Heart right ventricle (tissue), 16 donors: ENCODE results near the gene FAHD1. TPM values are rescaled to one million over a fixed set of nuclear protein-coding genes. Genes with fewer than 3 reads are reported as not detected.

Experiments used
- ATAC-seq, 8 donors: fragments of 200-7000 bp; cut with Tn5 transposase; one replicate each; pipeline ENCODE4 v1.9.1; 2020; ENCODE audit warnings: mild to moderate bottlenecking in 8 of 8, moderate library complexity in 8 of 8, moderate number of reproducible peaks in 1 of 8
- DNase-seq, 2 donors: peaks; one replicate each; pipeline ENCODE4 v3.0.0-alpha.2; 2020
- H3K27ac ChIP-seq, 10 donors: fragments of 200-600 bp; sonication (generic) in 2 of 10; one replicate each; pipeline versions ENCODE4 v1.5.0 to v1.8.0; 2020 to 2022; ENCODE audit warnings: mild to moderate bottlenecking in 3 of 10
- H3K27me3 ChIP-seq, 7 donors: fragments of 200-600 bp; one replicate each; pipeline ENCODE4 v1.8.0; 2021 to 2022; ENCODE audit warnings: mild to moderate bottlenecking in 2 of 7
- H3K36me3 ChIP-seq, 9 donors: fragments of 200-600 bp; sonication (generic) in 1 of 9; one replicate each; pipeline versions ENCODE4 v1.5.0 to v1.8.0; 2020 to 2022; ENCODE audit warnings: mild to moderate bottlenecking in 2 of 9
- H3K4me1 ChIP-seq, 9 donors: fragments of 200-600 bp; sonication (generic) in 1 of 9; one replicate each; pipeline versions ENCODE4 v1.5.0 to v1.8.0; 2020 to 2022; ENCODE audit warnings: mild to moderate bottlenecking in 4 of 9
- H3K4me3 ChIP-seq, 10 donors: fragments of 200-600 bp; sonication (generic) in 2 of 10; one replicate each; pipeline versions ENCODE4 v1.5.0 to v1.8.0; 2020 to 2022; ENCODE audit warnings: mild to moderate bottlenecking in 7 of 10, moderate library complexity in 2 of 10
- H3K9me3 ChIP-seq, 11 donors: fragments of 200-600 bp in 10 of 11; sonication (generic) in 2 of 11; one replicate each; pipeline versions ENCODE4 v1.5.0 to v1.8.0; 2013 to 2022; ENCODE audit warnings: mild to moderate bottlenecking in 2 of 11, control low read depth in 1 of 11, moderate library complexity in 1 of 11
- CTCF ChIP-seq, 9 donors: fragments of 200-600 bp; sonication (generic) in 2 of 9; IDR thresholded peaks; one replicate each; pipeline versions ENCODE4 v1.5.0 to v1.8.0; 2021 to 2022; ENCODE audit warnings: antibody characterized with exemption in 9 of 9, mild to moderate bottlenecking in 5 of 9, moderate library complexity in 1 of 9
- WGBS, 2 donors: extraction: QIAGEN DNeasy Blood & Tissue Kit; methylation state at CpG; one replicate each; pipeline ENCODE4 v1.1.7; 2013; ENCODE audit warnings: inconsistent platforms in 1 of 2; 5-methylcytosine and 5-hydroxymethylcytosine counted together
- intact Hi-C, 10 donors: fragments of 100-400 bp; cut with DNase I; formaldehyde crosslinking; loops; one replicate each; pipeline versions ENCODE4 v1.11.1 to v1.14.2; 2022
- polyA plus RNA-seq, 2 donors: library from polyadenylated mRNA; stranded (reverse); fragments of 200-250 nt; gene quantifications; one replicate each; pipeline ENCODE4 v1.2.3, GENCODE V29; 2013
- total RNA-seq, 10 donors: library from RNA; stranded (reverse); fragmentation: NEBNext Ultra II Directional in 3 of 10; extraction: Animal tissue kit (Norgen Biotek cat#: 25700) in 3 of 10; gene quantifications; one replicate each; pipeline versions ENCODE4 v1.2.1 to v1.2.4, GENCODE V29; 2021 to 2023
- donor health status: Arrhythmogenic right ventricular cardiomyopathy.
- donor health status: ischemic (EF 13 %, LVEDD 7.1; RV severe dilation, severe dysfunction).
- donor health status: healthy with polysubstance abuse.
- donor health status: DM: no; HTN: yes; CAD: no.
- donor health status: DM: no; HTN: no; CAD: no.
- donor health status: ischemic (EF 25% LVEDD 6.9; RV normal size, moderate dysfunction).
- donor health status: ischemic (EF 25% LVEDD 5.7; RV mildly dilated, moderate dysfunction).
- donor health status: healthy.
- donor health status: DM: yes; HTN: yes; CAD: no.
- donor health status: Ischemic cardiomyopathy.
- donor health status: ischemic (EF 35%, LVEDD 5.7; RV mildly dilated, moderate dysfunction).
- donor health status: nonischemic (EF 11% LVEDD 7.7; RV severe dilation, severe dysfunction).
- donor health status: DM: yes; HTN: yes; CAD: no.
- donor health status: PGD.
- donor health status: ischemic (EF 29% LVEDD 5.4; RV normal size, mild dysfunction).
- donor health status: nonischemic (EF 23%, LVEDD 6.1; RV moderate dilation, normal function).

The FAHD1 gene
- total and polyA plus RNA-seq, 12 donors = 16.2 to 47.6 (median 31.5) TPM

DNA sequence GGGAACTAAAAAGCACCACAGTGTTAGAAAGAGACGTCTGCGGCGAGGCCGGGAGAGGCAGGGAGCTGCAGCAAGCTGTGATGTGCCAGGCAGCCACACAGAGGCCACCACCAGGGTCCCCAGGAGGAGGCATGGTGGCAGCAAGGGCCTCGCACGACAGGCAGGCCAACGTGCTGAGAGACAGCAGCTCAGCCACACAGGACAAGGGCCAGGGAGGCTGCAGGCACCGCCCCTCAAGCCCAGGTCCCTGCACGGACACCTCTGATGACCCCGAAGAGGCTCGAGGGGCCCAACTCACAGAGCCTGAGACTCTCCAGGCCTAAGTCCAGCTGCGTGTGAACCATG, 6.1 kb upstream of the FAHD1 start:
- ATAC-seq (no peak), DNase-seq (no peak)
- TF ChIP-seq CTCF (IDR thresholded peaks at IDR 0.05) = no peak
- intact Hi-C loops = no loop called here
- no peaks in the 10 kb centered on the region for H3K27me3 ChIP-seq
- no peak overlapping the region for H3K4me3 ChIP-seq
- H3K9me3 ChIP-seq = no peaks in the 10 kb centered on the region
- no peak overlapping the region for H3K27ac ChIP-seq
- H3K36me3 ChIP-seq = peaks cover 0 to 69% (median 33%) of the 10 kb centered on the region in 9 donors
- WGBS, 2 donors = 92 to 95% methylated on average over 12 of the region's 12 CpGs
- H3K4me1 ChIP-seq = peaks cover 3 to 26% (median 20%) of the 10 kb centered on the region in 9 donors

DNA sequence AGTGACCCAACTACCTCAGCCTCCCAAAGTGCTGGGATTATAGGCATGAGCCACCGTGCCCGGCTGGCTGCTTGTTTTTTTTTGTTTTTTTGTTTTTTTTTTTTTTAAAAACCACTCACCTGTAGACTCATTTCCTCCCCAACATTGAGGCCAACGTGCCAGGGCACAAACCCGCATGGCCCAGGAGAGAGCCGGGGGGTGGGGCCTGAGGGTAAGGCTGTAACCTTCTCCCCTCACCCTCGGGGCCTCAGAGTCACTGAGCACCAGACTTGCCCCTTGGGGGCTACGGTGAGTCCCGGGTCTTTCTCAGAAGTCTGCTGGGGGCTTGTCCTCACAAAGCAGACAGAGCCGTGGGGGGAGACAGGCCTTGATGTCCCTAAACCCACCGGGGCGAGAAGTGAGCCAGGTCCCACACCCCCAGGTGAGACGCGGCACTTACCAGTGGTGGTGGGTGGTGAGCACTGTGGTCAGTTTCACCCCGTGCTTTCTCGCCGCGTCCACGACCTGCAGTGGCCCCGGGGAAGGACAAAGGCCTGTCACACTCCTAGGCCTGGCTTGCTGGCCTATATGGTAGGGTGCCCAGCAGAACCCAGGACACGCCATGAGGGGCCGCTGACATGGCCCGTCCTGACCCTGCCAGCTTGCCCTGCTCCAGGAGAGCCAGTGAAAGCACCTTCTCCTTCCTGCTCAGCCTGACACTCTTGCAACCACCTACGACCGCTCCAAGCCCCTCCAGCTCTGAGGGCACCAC, 5.0 kb upstream of the FAHD1 start:
- Histone ChIP-seq H3K27me3 (no peaks in the 10 kb centered on the region), H3K9me3 (no peaks in the 10 kb centered on the region), H3K4me1 (peaks cover 3 to 26% (median 20%) of the 10 kb centered on the region in 9 donors), H3K4me3 (no peak overlapping the region), H3K36me3 (peaks cover 0 to 58% (median 24%) of the 10 kb centered on the region in 9 donors), H3K27ac (no peak overlapping the region)
- DNase-seq (no peak), ATAC-seq (no peak)
- 95% methylated on average over 24 of the region's 24 CpGs for WGBS, 2 donors
- intact Hi-C loops = no loop called here
- TF ChIP-seq CTCF (IDR thresholded peaks at IDR 0.05) = no peak

DNA sequence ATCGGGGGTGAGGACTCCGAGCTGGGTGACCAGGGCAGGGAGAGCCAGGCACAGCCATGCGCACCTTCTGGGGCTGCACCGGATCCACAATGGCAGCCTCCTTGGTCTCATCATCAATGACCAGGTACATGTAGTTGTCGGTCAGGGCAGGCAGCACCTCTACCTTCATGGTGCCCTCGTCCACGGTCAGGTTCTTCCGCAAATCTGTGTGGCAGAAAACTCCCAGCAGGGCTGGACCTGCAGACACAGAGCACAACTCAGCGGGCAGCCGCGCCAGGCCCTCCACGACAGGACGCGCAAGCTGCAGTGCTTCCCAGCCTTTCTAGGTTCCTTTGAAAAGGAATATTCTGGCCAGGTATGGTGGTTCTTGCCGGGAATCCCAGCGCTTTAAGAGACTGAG, 4.2 kb upstream of the FAHD1 start:
- TF ChIP-seq CTCF (IDR thresholded peaks at IDR 0.05) = no peak
- intact Hi-C loops = no loop called here
- H3K27me3 ChIP-seq = no peaks in the 10 kb centered on the region
- H3K36me3 ChIP-seq = peaks cover 0 to 52% (median 19%) of the 10 kb centered on the region in 9 donors
- no peaks in the 10 kb centered on the region for H3K9me3 ChIP-seq
- 94 to 96% methylated on average over 16 of the region's 16 CpGs for WGBS, 2 donors
- H3K4me3 ChIP-seq = no peak overlapping the region
- H3K27ac ChIP-seq = no peak overlapping the region
- ATAC-seq (no peak), DNase-seq (no peak)
- H3K4me1 ChIP-seq = peaks cover 3 to 31% (median 25%) of the 10 kb centered on the region in 9 donors

GRCh38 chr16:1823821-1824220, 3.2 kb upstream of the FAHD1 start:
- Histone ChIP-seq H3K27ac (no peak overlapping the region), H3K9me3 (no peaks in the 10 kb centered on the region), H3K4me1 (peaks cover 5 to 41% (median 35%) of the 10 kb centered on the region in 9 donors), H3K27me3 (no peaks in the 10 kb centered on the region), H3K36me3 (peaks cover 0 to 42% (median 13%) of the 10 kb centered on the region in 9 donors), H3K4me3 (no peak overlapping the region)
- WGBS, 2 donors = 52 to 59% methylated on average over 9 of the region's 9 CpGs
- no peak for DNase-seq
- ATAC-seq = no peak
- peak in 2 of 9 donors; percentile 8 to 23 for TF ChIP-seq CTCF (IDR thresholded peaks at IDR 0.05)
- intact Hi-C loops = no loop called here
